Fibroblast of lung (primary cell): ENCODE results near the gene EXOSC7. TPM values are rescaled to one million over a fixed set of nuclear protein-coding genes. Genes with fewer than 3 reads are reported as not detected.

Source experiments
- DNase-seq, 2 donors: peaks; one replicate each; pipeline versions ENCODE4 v3.0.0 to v3.0.0-alpha.2; 2010; ENCODE audit warnings: low read depth in 2 of 2
- H2AFZ ChIP-seq: 2 replicates; pipeline ENCODE4 v1.5.1; 2012; ENCODE audit warnings: low read length, control low read depth, inconsistent platforms
- H3K27ac ChIP-seq: 2 replicates; pipeline ENCODE4 v1.5.1; 2011; ENCODE audit warnings: low read length, control low read depth; ENCODE audit not compliant: insufficient read depth
- H3K27me3 ChIP-seq: 2 replicates; pipeline ENCODE4 v1.5.1; 2011; ENCODE audit warnings: mild to moderate bottlenecking, low read length; ENCODE audit not compliant: control insufficient read depth, insufficient read depth
- H3K36me3 ChIP-seq: 2 replicates; pipeline ENCODE4 v1.5.1; 2011; ENCODE audit warnings: low read length; ENCODE audit not compliant: control insufficient read depth, insufficient read depth
- H3K4me1 ChIP-seq: 2 replicates; pipeline ENCODE4 v1.5.1; 2011; ENCODE audit warnings: low read length; ENCODE audit not compliant: control insufficient read depth, insufficient read depth; ENCODE audit errors: extremely low read depth
- H3K4me2 ChIP-seq: 2 replicates; pipeline ENCODE4 v1.5.1; 2011; ENCODE audit warnings: low read length, control low read depth; ENCODE audit not compliant: insufficient read depth; ENCODE audit errors: extremely low read depth
- H3K4me3 ChIP-seq, 4 experiments: fragments of 200-600 bp in 1 of 4; sonication (generic) in 1 of 4; replicated peaks in 1 of 4; 2 replicates each; pipeline ENCODE4 v1.5.1; 2011 to 2016; ENCODE audit warnings: low read length in 4 of 4, low read depth in 3 of 4, mild to moderate bottlenecking in 3 of 4, control low read depth in 2 of 4, inconsistent platforms in 1 of 4, mixed read lengths in 1 of 4; ENCODE audit not compliant: insufficient read depth in 1 of 4; ENCODE audit errors: control extremely low read depth in 1 of 4
- H3K79me2 ChIP-seq: 2 replicates; pipeline ENCODE4 v1.5.1; 2012; ENCODE audit warnings: mild to moderate bottlenecking, low read length, inconsistent platforms; ENCODE audit not compliant: control insufficient read depth, insufficient read depth
- H3K9ac ChIP-seq: 2 replicates; pipeline ENCODE4 v1.5.1; 2011; ENCODE audit warnings: mild to moderate bottlenecking, low read length, control low read depth; ENCODE audit not compliant: insufficient read depth
- H3K9me3 ChIP-seq: 2 replicates; pipeline ENCODE4 v1.5.1; 2012; ENCODE audit warnings: low read depth, low read length; ENCODE audit not compliant: control insufficient read depth, insufficient read depth
- H4K20me1 ChIP-seq: 2 replicates; pipeline ENCODE4 v1.5.1; 2011; ENCODE audit warnings: low read length; ENCODE audit not compliant: control insufficient read depth, insufficient read depth; ENCODE audit errors: extremely low read depth
- EZH2 ChIP-seq: IDR thresholded peaks from 2 replicates; pipeline ENCODE4 v1.5.1; 2012; ENCODE audit warnings: low read length, control low read depth, mild to moderate bottlenecking; ENCODE audit errors: missing control alignments
- polyA plus RNA-seq, 2 donors: library from polyadenylated mRNA; depleted of rRNA in 1 of 2; stranded (reverse) in 1 of 2; unstranded in 1 of 2; fragments of >200 nt; gene quantifications; 2 replicates each; pipeline ENCODE4 v1.2.1, GENCODE V29; 2011 to 2012; ENCODE audit warnings: missing spikeins in 1 of 2
- total RNA-seq: library from RNA; depleted of rRNA; stranded (reverse); fragments of >200 nt; gene quantifications from 2 replicates; pipeline ENCODE4 v1.2.1, GENCODE V29; 2014
- TF ChIP-seq, protein P1 (sequence below), 2 donors: IDR thresholded peaks in 1 of 2; conservative IDR thresholded peaks in 1 of 2; 1 replicate in 1 of 2; 2 replicates in 1 of 2; pipeline ENCODE4 v1.5.1; 2011 to 2012; ENCODE audit warnings: low read length in 2 of 2, control low read depth in 1 of 2, inconsistent platforms in 1 of 2, low read depth in 1 of 2, mild to moderate bottlenecking in 1 of 2

The EXOSC7 gene
- total and polyA plus RNA-seq, 2 donors (not counting 1 experiment from before 2014, with no cell fraction given), result 58.8 to 72.5 TPM

GRCh38 chr3:44962621-44963393, 13.2 kb upstream of the EXOSC7 start:
- Histone ChIP-seq H3K36me3 (peaks cover 4% of the 10 kb centered on the region), H3K9me3 (no peaks in the 10 kb centered on the region), H3K4me1 (peaks cover 3% of the 10 kb centered on the region), H3K27me3 (no peaks in the 10 kb centered on the region), H3K9ac (no peak overlapping the region), H2AFZ (no peak overlapping the region), H4K20me1 (no peaks in the 10 kb centered on the region), H3K4me3 (no peak overlapping the region), H3K27ac (no peak overlapping the region), H3K79me2 (peaks cover 15% of the 10 kb centered on the region), H3K4me2 (no peak overlapping the region)
- DNase-seq, result peak; percentile 11 to 33
- TF ChIP-seq EZH2, result no peak
- TF ChIP-seq, protein P1, sequence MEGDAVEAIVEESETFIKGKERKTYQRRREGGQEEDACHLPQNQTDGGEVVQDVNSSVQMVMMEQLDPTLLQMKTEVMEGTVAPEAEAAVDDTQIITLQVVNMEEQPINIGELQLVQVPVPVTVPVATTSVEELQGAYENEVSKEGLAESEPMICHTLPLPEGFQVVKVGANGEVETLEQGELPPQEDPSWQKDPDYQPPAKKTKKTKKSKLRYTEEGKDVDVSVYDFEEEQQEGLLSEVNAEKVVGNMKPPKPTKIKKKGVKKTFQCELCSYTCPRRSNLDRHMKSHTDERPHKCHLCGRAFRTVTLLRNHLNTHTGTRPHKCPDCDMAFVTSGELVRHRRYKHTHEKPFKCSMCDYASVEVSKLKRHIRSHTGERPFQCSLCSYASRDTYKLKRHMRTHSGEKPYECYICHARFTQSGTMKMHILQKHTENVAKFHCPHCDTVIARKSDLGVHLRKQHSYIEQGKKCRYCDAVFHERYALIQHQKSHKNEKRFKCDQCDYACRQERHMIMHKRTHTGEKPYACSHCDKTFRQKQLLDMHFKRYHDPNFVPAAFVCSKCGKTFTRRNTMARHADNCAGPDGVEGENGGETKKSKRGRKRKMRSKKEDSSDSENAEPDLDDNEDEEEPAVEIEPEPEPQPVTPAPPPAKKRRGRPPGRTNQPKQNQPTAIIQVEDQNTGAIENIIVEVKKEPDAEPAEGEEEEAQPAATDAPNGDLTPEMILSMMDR (conservative IDR thresholded peaks at IDR 0.05 in 1 of 2, IDR thresholded peaks at IDR 0.05 in 1 of 2; ENCODE audit: low read depth in 1 of 2, low read length in 2 of 2), result no peak

GRCh38 chr3:44963571-44964325, 12.3 kb upstream of the EXOSC7 start:
- Histone ChIP-seq H3K36me3 (no peaks in the 10 kb centered on the region), H3K9me3 (no peaks in the 10 kb centered on the region), H4K20me1 (no peaks in the 10 kb centered on the region), H3K4me2 (no peak overlapping the region), H3K27ac (no peak overlapping the region), H3K4me3 (no peak overlapping the region), H3K4me1 (peaks cover 3% of the 10 kb centered on the region), H2AFZ (no peak overlapping the region), H3K9ac (no peak overlapping the region), H3K79me2 (peaks cover 17% of the 10 kb centered on the region), H3K27me3 (no peaks in the 10 kb centered on the region)
- no peak for TF ChIP-seq EZH2
- TF ChIP-seq, protein P1 (conservative IDR thresholded peaks at IDR 0.05 in 1 of 2, IDR thresholded peaks at IDR 0.05 in 1 of 2; ENCODE audit: low read depth in 1 of 2, low read length in 2 of 2), result no peak
- no peak for DNase-seq

DNA sequence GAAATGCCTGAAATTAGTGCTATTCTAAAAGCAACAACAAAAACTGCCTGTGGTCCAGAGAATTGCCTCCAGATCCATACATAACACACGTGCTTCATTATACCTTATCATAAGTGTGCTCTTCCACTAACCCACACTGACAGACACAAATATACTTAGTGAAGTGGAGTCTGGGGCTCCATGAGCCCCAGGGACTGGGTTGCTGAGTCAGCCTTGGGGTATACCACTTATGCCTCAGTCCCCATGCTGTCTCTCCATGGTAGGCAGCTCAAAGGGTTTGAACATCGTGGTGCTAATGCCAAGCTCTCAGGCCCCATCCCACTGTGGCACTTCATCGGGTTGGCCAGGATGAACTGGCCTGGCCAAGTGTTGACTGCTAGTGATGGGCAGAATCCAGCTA, 10.9 kb upstream of the EXOSC7 start:
- H3K79me2 ChIP-seq, result peaks cover 20% of the 10 kb centered on the region
- TF ChIP-seq, protein P1 (conservative IDR thresholded peaks at IDR 0.05 in 1 of 2, IDR thresholded peaks at IDR 0.05 in 1 of 2; ENCODE audit: low read depth in 1 of 2, low read length in 2 of 2), result no peak
- TF ChIP-seq EZH2, result no peak
- H4K20me1 ChIP-seq, result no peaks in the 10 kb centered on the region

More for the DNA sequence above, 10.9 kb upstream of the EXOSC7 start:
- no peaks in the 10 kb centered on the region for H3K36me3 ChIP-seq
- no peak overlapping the region for H3K27ac ChIP-seq
- no peak overlapping the region for H3K4me3 ChIP-seq
- no peaks in the 10 kb centered on the region for H3K9me3 ChIP-seq
- no peak for DNase-seq
- no peak overlapping the region for H3K9ac ChIP-seq
- H3K27me3 ChIP-seq, result no peaks in the 10 kb centered on the region
- peaks cover under 1% of the 10 kb centered on the region for H3K4me1 ChIP-seq
- no peak overlapping the region for H2AFZ ChIP-seq
- H3K4me2 ChIP-seq, result no peak overlapping the region
